HG03066 (cell line): ENCODE data around the gene PALS1.
"Not testable (repeated sequence)": the region's sequence is repeated elsewhere in the genome, so short reads cannot be mapped to it uniquely, and the experiment has no call there.

Source experiments
- ATAC-seq: cut with Tn5 transposase; IDR thresholded peaks from one replicate; pipeline ENCODE4 v1.9.1; 2021; ENCODE audit warnings: low read depth; ENCODE audit not compliant: unreplicated experiment

PALS1 gene

GRCh38 chr14:67253076-67253635 is 11.9 kb downstream of the PALS1 start:
- no peak for ATAC-seq

GRCh38 chr14:67257906-67258305 is 16.7 kb downstream of the PALS1 start:
- ATAC-seq: no peak

GRCh38 chr14:67260965-67261364 is 19.7 kb downstream of the PALS1 start:
- no peak for ATAC-seq

- ATAC-seq: no peak
These were observed 22.4 kb downstream of the PALS1 start for GRCh38 chr14:67263499-67264149.

- ATAC-seq: no peak
These were observed 23.9 kb downstream of the PALS1 start for GRCh38 chr14:67265131-67265530.

GRCh38 chr14:67267576-67268328 is 26.5 kb downstream of the PALS1 start:
- ATAC-seq: no peak

- ATAC-seq: no peak
These were observed 27.4 kb downstream of the PALS1 start for GRCh38 chr14:67268426-67269150.

- ATAC-seq: no peak
These were observed 28.2 kb downstream of the PALS1 start for GRCh38 chr14:67269298-67270060.

GRCh38 chr14:67270145-67270753 is 29.0 kb downstream of the PALS1 start:
- no peak for ATAC-seq

- no peak for ATAC-seq
These were observed 29.7 kb downstream of the PALS1 start for GRCh38 chr14:67270933-67271332.

GRCh38 chr14:67273281-67273680 is 32.0 kb downstream of the PALS1 start:
- ATAC-seq: not testable (repeated sequence)

GRCh38 chr14:67276131-67276530 is 34.9 kb downstream of the PALS1 start:
- ATAC-seq: no peak

GRCh38 chr14:67280506-67280905 is 39.3 kb downstream of the PALS1 start:
- no peak for ATAC-seq

- ATAC-seq: no peak
These were observed 44.7 kb downstream of the PALS1 start for GRCh38 chr14:67285876-67286452.
